GM18505 (cell line): ENCODE results near the gene BTNL9.
"Not testable (repeated sequence)": the region's sequence is repeated elsewhere in the genome, so short reads cannot be mapped to it uniquely, and the experiment has no call there.

Experiments
- ATAC-seq: cut with Tn5 transposase; IDR thresholded peaks from one replicate; pipeline ENCODE4 v1.9.1; 2021; ENCODE audit not compliant: unreplicated experiment
- POLR2A ChIP-seq: IDR thresholded peaks from 4 replicates; pipeline ENCODE4 v1.6.1; 2011; ENCODE audit warnings: borderline replicate concordance; ENCODE audit not compliant: insufficient read depth, insufficient read length; ENCODE audit errors: extremely low read depth

BTNL9 gene

GRCh38 chr5:181039931-181040630, at the start of gene BTNL9:
BTNL9 (plus strand) TSS chr5:181040266; CDS start chr5:181045490, 5,224 bp downstream.
- ATAC-seq: no peak
- TF ChIP-seq POLR2A: no peak

GRCh38 chr5:180990882-180991242, 49.2 kb upstream of the BTNL9 start:
- no peak for ATAC-seq
- no peak for TF ChIP-seq POLR2A

GRCh38 chr5:181001947-181002346, 38.1 kb upstream of the BTNL9 start:
- TF ChIP-seq POLR2A: no peak
- no peak for ATAC-seq

GRCh38 chr5:181005791-181006190, 34.3 kb upstream of the BTNL9 start:
- no peak for ATAC-seq
- no peak for TF ChIP-seq POLR2A

GRCh38 chr5:181008136-181008535, 31.9 kb upstream of the BTNL9 start:
- ATAC-seq: no peak
- no peak for TF ChIP-seq POLR2A

- ATAC-seq: not testable (repeated sequence)
Measured at GRCh38 chr5:181010018-181010417, 30.0 kb upstream of the BTNL9 start.

GRCh38 chr5:181014654-181015053, 25.4 kb upstream of the BTNL9 start:
- ATAC-seq: not testable (repeated sequence)

- not testable (repeated sequence) for ATAC-seq
Measured at GRCh38 chr5:181017448-181017847, 22.6 kb upstream of the BTNL9 start.

GRCh38 chr5:181020688-181021087, 19.4 kb upstream of the BTNL9 start:
- ATAC-seq: no peak
- TF ChIP-seq POLR2A: no peak

GRCh38 chr5:181024245-181025064, 15.6 kb upstream of the BTNL9 start:
- no peak for TF ChIP-seq POLR2A
- no peak for ATAC-seq

GRCh38 chr5:181027452-181028031, 12.5 kb upstream of the BTNL9 start:
- no peak for TF ChIP-seq POLR2A
- ATAC-seq: no peak

GRCh38 chr5:181028032-181028819, 11.8 kb upstream of the BTNL9 start:
- no peak for ATAC-seq
- TF ChIP-seq POLR2A: no peak

- no peak for ATAC-seq
Measured at GRCh38 chr5:181031716-181032115, 8.3 kb upstream of the BTNL9 start.

More at GRCh38 chr5:181031716-181032115, 8.3 kb upstream of the BTNL9 start:
- no peak for TF ChIP-seq POLR2A
